IPS-18a (cell line): ENCODE measurements around the gene SAMD13.
"Not testable (repeated sequence)": the region's sequence is repeated elsewhere in the genome, so short reads cannot be mapped to it uniquely, and the experiment has no call there.

Source experiments
- H3K27ac ChIP-seq: one replicate; pipeline ENCODE4 v1.5.1; 2013; ENCODE audit warnings: low read length
- H3K27me3 ChIP-seq: one replicate; pipeline ENCODE4 v1.6.1; 2013; ENCODE audit warnings: mild to moderate bottlenecking, low read length; ENCODE audit not compliant: control insufficient read depth, insufficient read depth
- H3K36me3 ChIP-seq: one replicate; pipeline ENCODE4 v1.6.1; 2013; ENCODE audit warnings: low read depth, low read length; ENCODE audit not compliant: control insufficient read depth
- H3K4me1 ChIP-seq: one replicate; pipeline ENCODE4 v1.6.1; 2013; ENCODE audit warnings: low read depth, low read length; ENCODE audit not compliant: control insufficient read depth
- H3K4me3 ChIP-seq: one replicate; pipeline ENCODE4 v1.5.1; 2013; ENCODE audit warnings: low read length
- H3K9ac ChIP-seq: one replicate; pipeline ENCODE4 v1.6.1; 2013; ENCODE audit warnings: mild to moderate bottlenecking, low read length, moderate library complexity
- H3K9me3 ChIP-seq: one replicate; pipeline ENCODE4 v1.6.1; 2013; ENCODE audit warnings: low read depth, low read length; ENCODE audit not compliant: control insufficient read depth

Gene SAMD13

DNA sequence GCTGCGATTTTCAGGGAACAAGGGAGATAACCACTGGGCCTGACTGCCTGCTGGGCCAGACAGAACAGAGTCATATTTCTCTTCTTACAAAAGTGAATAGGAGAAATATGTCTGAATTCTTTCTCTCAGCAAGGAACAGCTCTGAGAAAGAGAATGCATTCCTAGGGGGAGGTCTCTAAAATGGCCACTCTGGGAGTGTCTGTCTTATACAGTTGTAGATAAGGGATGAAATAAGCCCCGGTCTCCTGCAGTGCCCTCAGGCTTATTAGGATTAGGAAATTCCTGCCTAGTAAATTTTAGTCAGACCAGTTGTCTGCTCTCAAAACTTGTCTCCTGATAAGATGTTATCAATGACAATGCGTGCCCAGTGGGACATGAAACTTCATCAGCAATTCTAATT is 14.1 kb upstream of the SAMD13 start:
- H3K9me3 ChIP-seq, result peaks cover 18% of the 10 kb centered on the region
- not testable (repeated sequence) for H3K27ac ChIP-seq, H3K9ac ChIP-seq, H3K4me1 ChIP-seq, H3K27me3 ChIP-seq, H3K4me3 ChIP-seq, H3K36me3 ChIP-seq

DNA sequence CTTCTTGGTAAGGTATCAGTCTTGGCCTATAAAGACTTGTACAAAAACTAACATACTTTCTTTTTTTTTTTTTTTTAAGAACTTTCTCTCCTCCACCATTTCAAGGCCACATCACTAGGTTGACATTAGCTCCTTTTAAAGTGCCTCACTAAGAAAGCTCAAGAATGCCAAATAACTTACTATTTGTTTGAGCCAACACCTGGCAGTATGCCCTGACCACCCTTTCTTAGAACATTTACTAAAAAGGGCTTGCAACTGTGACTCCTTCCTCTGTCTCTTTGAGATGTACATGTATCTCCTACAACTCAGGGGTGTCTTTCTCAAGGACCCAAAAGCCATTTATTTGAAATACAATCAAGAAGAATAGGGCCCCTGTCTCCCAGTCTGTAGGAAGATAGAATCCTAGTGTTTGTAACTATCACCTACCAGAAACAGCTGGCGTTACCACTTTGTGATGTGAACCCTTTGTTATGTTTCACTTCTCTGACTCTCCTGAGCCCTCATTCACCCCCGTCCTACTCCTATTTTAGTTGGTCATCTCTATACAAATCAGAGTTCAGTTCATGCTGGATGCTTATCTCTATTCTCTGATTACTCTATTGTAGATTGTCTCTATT is 12.2 kb upstream of the SAMD13 start:
- Histone ChIP-seq H3K9me3 (peaks cover 18% of the 10 kb centered on the region), H3K27ac (no peak overlapping the region), H3K4me3 (no peak overlapping the region), H3K27me3 (no peaks in the 10 kb centered on the region), H3K4me1 (no peaks in the 10 kb centered on the region), H3K36me3 (no peaks in the 10 kb centered on the region), H3K9ac (no peak overlapping the region)

DNA sequence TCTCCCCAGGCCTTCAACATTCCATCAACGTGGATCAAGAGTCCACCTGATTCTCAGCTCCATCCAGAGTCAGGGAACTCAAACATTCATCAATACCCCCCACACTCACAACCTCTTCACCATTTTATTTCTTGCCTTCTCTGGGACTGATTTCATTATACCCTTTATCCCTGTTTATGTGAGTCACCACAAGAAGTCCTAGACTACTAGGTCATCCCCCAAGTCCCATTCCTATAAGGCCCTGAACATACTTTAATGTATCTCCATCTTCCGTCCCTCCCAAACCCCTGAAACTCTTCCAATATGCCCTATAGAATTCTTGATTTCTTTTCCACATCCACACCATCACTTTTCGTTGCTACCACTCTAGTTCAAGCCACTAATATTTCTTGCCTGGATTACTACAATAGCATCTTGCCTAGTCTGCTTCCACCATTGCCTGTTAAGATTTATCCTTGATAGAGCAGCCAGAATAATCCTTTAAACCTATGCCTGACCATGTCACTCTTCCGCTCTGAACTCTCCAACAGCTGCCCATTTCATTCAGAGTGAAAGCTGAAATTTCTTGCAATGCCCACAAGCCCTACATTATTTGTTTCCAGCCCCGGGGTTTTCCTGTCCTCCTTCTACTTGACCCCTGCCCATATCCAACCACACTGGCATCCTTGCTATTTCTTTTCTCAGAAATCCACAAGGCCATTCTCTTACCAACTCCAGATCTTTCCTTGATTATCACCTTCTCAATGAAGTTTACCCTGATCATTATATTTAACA is 9.4 kb upstream of the SAMD13 start:
- Histone ChIP-seq H3K27me3 (no peaks in the 10 kb centered on the region), H3K9ac (no peak overlapping the region), H3K9me3 (peaks cover 10% of the 10 kb centered on the region), H3K4me3 (no peak overlapping the region), H3K4me1 (no peaks in the 10 kb centered on the region), H3K27ac (no peak overlapping the region), H3K36me3 (no peaks in the 10 kb centered on the region)

DNA sequence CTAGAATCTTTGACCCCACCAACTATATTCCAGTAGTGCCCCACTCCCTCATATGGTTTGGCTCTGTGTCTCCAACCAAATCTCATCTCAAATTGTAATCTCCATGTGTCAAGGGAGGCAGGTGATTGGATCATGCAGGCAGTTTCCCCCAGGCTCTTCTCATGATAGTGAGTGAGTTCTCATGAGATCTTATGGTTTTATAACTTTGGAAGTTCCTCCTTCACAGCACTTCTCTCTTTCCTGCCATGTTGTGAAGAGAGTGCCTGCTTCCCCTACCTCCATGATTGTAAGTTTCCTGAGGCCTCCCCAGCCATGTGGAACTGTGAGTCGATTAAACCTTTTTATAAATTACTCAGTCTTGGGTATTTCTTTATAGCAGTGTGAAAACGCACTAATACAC is 7.7 kb upstream of the SAMD13 start:
- Histone ChIP-seq H3K9ac (no peak overlapping the region), H3K9me3 (peaks cover under 1% of the 10 kb centered on the region), H3K36me3 (no peaks in the 10 kb centered on the region), H3K27ac (no peak overlapping the region), H3K4me1 (no peaks in the 10 kb centered on the region), H3K4me3 (no peak overlapping the region), H3K27me3 (no peaks in the 10 kb centered on the region)

DNA sequence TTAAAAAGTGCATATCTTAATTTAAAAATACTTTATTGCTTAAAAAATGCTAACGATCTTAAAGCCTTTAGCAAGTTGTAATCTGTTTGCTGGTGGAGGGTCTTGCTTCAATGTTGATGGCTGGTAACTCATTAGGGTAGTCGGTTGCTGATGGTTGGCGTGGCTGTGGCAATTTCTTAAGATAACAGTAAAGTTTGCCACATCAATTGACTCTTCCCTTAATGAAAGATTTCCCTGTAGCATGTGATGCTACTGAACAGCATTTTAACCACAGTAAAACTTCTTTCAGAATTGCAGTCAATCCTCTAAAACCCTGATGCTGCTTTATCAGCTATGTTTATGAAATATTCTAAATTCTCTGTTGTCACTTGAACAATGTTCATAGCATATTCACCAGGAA is 6.8 kb upstream of the SAMD13 start:
- no peaks in the 10 kb centered on the region for H3K36me3 ChIP-seq
- H3K27ac ChIP-seq, result no peak overlapping the region
- H3K9me3 ChIP-seq, result no peaks in the 10 kb centered on the region
- H3K4me3 ChIP-seq, result no peak overlapping the region
- H3K27me3 ChIP-seq, result no peaks in the 10 kb centered on the region
- no peak overlapping the region for H3K9ac ChIP-seq
- H3K4me1 ChIP-seq, result peaks cover 2% of the 10 kb centered on the region

DNA sequence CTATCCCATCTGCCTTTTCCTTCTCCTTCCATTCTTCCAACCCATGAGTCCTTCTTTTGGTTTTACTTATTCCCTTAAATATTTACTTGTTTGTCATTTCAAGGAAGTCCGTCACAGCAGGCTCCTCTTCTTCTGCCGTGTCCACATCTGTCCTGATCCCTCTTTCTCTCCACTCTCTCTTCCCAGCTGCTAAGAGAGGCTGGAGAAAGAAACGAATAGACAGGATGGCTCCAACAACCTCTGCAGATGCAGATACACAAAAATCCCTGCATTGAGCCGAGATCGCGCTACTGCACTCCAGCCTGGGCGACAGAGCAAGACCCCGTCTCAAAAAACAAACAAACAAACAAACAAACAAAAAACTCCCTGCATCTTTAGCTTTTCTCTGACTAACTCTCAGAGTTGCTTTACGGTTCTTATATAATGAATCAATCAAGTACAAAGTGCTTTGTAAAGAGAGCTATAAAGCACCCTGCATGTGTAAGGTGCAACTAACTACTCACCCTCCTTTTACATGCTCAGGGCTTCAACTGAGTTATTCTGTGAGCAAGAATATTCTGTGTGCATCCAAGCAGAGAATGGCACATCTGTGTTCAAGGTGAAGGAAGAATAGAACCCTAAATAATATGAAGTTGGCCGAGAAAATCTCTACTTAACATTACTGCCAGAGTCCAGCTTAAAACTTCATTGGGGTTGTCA is 3.8 kb upstream of the SAMD13 start:
- Histone ChIP-seq H3K4me3 (peak overlapping the region; percentile 93), H3K9ac (no peak overlapping the region), H3K4me1 (peaks cover 28% of the 10 kb centered on the region), H3K27me3 (no peaks in the 10 kb centered on the region), H3K36me3 (no peaks in the 10 kb centered on the region), H3K9me3 (no peaks in the 10 kb centered on the region), H3K27ac (no peak overlapping the region)

DNA sequence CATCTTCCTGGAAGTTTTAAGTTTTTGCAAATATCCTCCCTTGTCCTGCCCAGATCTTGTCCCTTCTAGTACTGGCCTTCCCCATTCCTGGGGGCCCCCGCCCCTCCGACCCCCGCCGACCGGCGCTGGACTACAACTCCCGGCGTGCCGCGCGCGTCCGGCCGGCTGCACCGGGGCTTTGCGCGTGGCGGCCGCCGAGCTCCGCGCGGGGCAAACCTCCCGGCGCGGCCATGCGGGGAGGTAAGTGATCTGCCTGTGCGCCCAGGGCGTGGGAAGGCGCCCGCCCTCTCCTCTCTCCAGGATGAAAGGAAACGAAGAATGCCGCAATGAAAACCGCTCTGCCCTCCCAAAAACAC is 3.2 kb upstream of the SAMD13 start:
- Histone ChIP-seq H3K27me3 (no peaks in the 10 kb centered on the region), H3K4me1 (peaks cover 34% of the 10 kb centered on the region), H3K27ac (no peak overlapping the region)

DNA sequence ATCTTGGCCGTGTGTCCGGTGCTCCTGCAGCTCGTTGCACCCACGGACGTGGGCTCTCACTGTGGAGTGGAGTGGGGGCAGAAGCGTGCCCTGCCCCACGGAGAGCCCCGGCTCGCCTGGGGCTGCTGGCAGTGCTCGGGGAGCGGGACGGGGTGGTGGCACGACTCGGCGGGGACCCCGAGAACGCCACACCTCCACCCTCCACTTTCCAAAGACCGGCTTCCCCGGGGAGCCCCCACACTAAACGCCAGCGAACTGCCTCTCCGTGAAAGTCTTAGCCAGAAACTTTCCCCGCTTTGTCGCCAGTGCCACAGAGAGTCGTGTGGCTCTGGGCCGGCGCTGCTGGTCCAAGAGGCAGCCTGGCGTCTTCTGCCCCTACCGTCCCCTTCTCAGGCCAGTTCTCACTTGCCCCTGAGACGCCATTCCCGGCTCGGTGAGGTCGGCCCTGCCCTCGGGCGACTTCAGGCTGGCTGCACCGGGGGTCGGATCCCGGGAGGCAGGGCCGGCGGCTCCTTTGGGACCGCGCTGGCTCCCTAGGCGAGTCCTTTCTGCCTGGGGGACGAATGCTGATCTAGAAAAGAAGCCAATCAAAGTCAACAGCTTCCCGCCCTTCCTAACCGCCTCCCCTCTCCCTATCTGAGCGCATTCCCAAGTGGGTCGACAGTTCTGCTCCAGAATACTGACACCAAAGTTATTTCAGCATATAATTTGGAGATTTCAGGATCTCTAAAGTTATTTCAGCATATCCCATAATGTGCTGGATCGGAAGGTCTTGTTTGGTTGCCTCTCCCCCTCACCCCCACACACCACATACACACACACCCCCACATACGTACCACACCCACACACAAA is 2.6 kb upstream of the SAMD13 start:
- peaks cover 38% of the 10 kb centered on the region for H3K4me1 ChIP-seq
- H3K9me3 ChIP-seq, result no peaks in the 10 kb centered on the region
- peak overlapping the region; percentile 67 for H3K9ac ChIP-seq
- H3K4me3 ChIP-seq, result peak overlapping the region; percentile 93
- H3K36me3 ChIP-seq, result no peaks in the 10 kb centered on the region
- H3K27me3 ChIP-seq, result no peaks in the 10 kb centered on the region
- no peak overlapping the region for H3K27ac ChIP-seq

More for the DNA sequence above, 3.2 kb upstream of the SAMD13 start:
- Histone ChIP-seq H3K4me3 (peak overlapping the region; percentile 93), H3K9me3 (no peaks in the 10 kb centered on the region), H3K9ac (peak overlapping the region; percentile 67), H3K36me3 (no peaks in the 10 kb centered on the region)

DNA sequence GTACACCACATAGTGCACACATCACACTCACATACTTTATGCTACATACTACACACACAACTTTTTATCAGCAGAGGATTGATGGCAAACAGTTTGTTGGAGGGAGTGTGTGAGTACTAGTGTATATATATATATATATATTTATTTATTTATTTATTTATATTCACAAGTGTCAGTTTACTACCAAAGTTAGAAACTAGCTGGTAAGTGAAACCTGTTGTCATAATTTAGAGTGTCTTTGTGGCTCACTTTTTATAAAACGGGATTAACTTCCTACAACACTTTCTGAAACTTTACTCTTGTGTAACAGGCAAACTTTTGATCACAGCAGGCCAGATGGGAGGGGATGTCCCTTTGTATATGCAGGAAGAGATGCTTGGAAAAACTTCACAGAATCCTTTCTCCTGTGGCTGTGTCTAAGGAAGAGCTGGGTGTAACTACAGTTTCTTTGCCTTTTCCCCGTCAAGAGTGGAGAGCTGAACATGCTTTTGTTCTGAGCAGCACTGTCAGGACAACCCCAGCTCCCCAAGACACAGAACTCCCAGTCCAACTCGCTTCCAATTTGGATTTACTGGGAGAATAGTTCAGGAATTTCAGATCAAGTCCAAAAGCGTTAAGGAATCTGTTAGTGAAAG is 1.9 kb upstream of the SAMD13 start:
- Histone ChIP-seq H3K27me3 (no peaks in the 10 kb centered on the region), H3K4me1 (peaks cover 38% of the 10 kb centered on the region), H3K9me3 (no peaks in the 10 kb centered on the region), H3K4me3 (peak overlapping the region; percentile 93), H3K27ac (no peak overlapping the region), H3K36me3 (no peaks in the 10 kb centered on the region), H3K9ac (peak overlapping the region; percentile 67)

DNA sequence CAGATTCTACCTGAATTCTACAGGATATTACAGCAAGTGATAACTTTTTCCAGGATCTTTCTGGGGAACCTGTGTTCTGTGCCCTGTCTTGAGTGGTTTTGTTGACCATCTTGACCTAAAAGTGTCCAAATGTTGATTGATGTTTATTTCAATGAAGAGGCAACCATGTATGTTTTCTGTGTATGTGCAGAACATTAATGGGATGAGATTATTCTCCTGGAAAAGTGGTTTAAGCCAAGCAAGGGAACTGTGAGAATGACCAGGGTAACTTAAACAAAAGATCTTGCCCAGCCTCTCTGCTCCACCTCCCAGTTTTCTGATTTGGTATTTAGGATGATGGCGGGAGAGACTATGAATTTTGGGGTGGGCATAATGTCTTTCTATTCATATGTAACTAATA is 1.0 kb upstream of the SAMD13 start:
- Histone ChIP-seq H3K4me3 (no peak overlapping the region), H3K9me3 (no peaks in the 10 kb centered on the region), H3K36me3 (no peaks in the 10 kb centered on the region), H3K4me1 (peaks cover 38% of the 10 kb centered on the region), H3K27me3 (no peaks in the 10 kb centered on the region), H3K9ac (no peak overlapping the region), H3K27ac (no peak overlapping the region)
